Activated CD4-positive, alpha-beta memory T cell treated with anti-CD3 and anti-CD28 coated beads for 36 hours (primary cell): ENCODE measurements around the gene H2BW1. TPM values are rescaled to one million over a fixed set of nuclear protein-coding genes. Genes with fewer than 3 reads are reported as not detected.
"Not testable (repeated sequence)": the region's sequence is repeated elsewhere in the genome, so short reads cannot be mapped to it uniquely, and the experiment has no call there.

Experiments
- CTCF ChIA-PET: fragments of 350-600 bp; sonication (Branson Sonifier 250); formaldehyde crosslinking; loops from one replicate; lab custom pipeline; 2021; ENCODE audit warnings: antibody characterized with exemption, inconsistent platforms; lab: Charles Lee
- POLR2A ChIA-PET: fragments of 350-600 bp; sonication (Branson Sonifier 250); formaldehyde crosslinking; loops from one replicate; lab custom pipeline; 2021; ENCODE audit warnings: antibody characterized with exemption; lab: Charles Lee
- DNase-seq: peaks from one replicate; pipeline ENCODE4 v3.0.0-alpha.2; 2020
- H3K27ac Mint-ChIP-seq: one replicate; pipeline ENCODE4 v1.8.0; 2021; ENCODE audit warnings: mixed read lengths
- H3K27me3 Mint-ChIP-seq: one replicate; pipeline ENCODE4 v1.8.0; 2021; ENCODE audit warnings: mixed read lengths
- H3K36me3 Mint-ChIP-seq: one replicate; pipeline ENCODE4 v1.8.0; 2021; ENCODE audit warnings: mixed read lengths
- H3K4me1 Mint-ChIP-seq: one replicate; pipeline ENCODE4 v1.8.0; 2021; ENCODE audit warnings: low read depth, mixed read lengths
- H3K4me3 Mint-ChIP-seq: one replicate; pipeline ENCODE4 v1.8.0; 2021; ENCODE audit warnings: mild to moderate bottlenecking, mixed read lengths
- H3K9me3 Mint-ChIP-seq: one replicate; pipeline ENCODE4 v1.8.0; 2021; ENCODE audit warnings: mixed read lengths
- intact Hi-C: fragments of 100-400 bp; cut with micrococcal nuclease; formaldehyde crosslinking; loops from one replicate; pipeline ENCODE4 v1.15.1; 2023
- total RNA-seq, 2 experiments: library from RNA; stranded (reverse); gene quantifications; one replicate each; pipeline ENCODE4 v1.2.3, GENCODE V29; 2021

Gene H2BW1
- not detected for total RNA-seq

GRCh38 chrX:104013606-104014005 is at the start of gene H2BW1:
Gene H2BW1, minus strand, starts transcription at chrX:104013708. Its CDS starts 132 bp downstream, at chrX:104013576.
- no peaks in the 10 kb centered on the region for H3K36me3 Mint-ChIP-seq
- POLR2A ChIA-PET, result no interaction called here
- intact Hi-C loops, result no loop called here

GRCh38 chrX:104062636-104063035 is 49.1 kb upstream of the H2BW1 start:
- CTCF ChIA-PET, H3K27me3 Mint-ChIP-seq, POLR2A ChIA-PET, intact Hi-C loops, H3K4me1 Mint-ChIP-seq, DNase-seq, H3K9me3 Mint-ChIP-seq, H3K4me3 Mint-ChIP-seq, H3K27ac Mint-ChIP-seq, H3K36me3 Mint-ChIP-seq: not testable (repeated sequence)

More at GRCh38 chrX:104013606-104014005, at the start of gene H2BW1:
- no peaks in the 10 kb centered on the region for H3K27me3 Mint-ChIP-seq
- H3K4me1 Mint-ChIP-seq, result no peaks in the 10 kb centered on the region
- H3K4me3 Mint-ChIP-seq, result no peak within 1 kb of the TSS
- CTCF ChIA-PET, result no interaction called here
- H3K9me3 Mint-ChIP-seq, result no peaks in the 10 kb centered on the region
- no peak for DNase-seq
- H3K27ac Mint-ChIP-seq, result no peak within 1 kb of the TSS

- H3K36me3 Mint-ChIP-seq, CTCF ChIA-PET, H3K27me3 Mint-ChIP-seq, DNase-seq, H3K4me1 Mint-ChIP-seq, POLR2A ChIA-PET, intact Hi-C loops, H3K4me3 Mint-ChIP-seq, H3K27ac Mint-ChIP-seq, H3K9me3 Mint-ChIP-seq: not testable (repeated sequence)
Measured at GRCh38 chrX:104054956-104055355, 41.4 kb upstream of the H2BW1 start.

GRCh38 chrX:104047171-104047570 is 33.7 kb upstream of the H2BW1 start:
- Mint-ChIP-seq H3K4me3 (no peak overlapping the region), H3K36me3 (no peaks in the 10 kb centered on the region), H3K4me1 (no peaks in the 10 kb centered on the region), H3K27ac (no peak overlapping the region), H3K27me3 (peaks cover 5% of the 10 kb centered on the region), H3K9me3 (no peaks in the 10 kb centered on the region)
- intact Hi-C loops, result no loop called here
- no peak for DNase-seq
- ChIA-PET POLR2A (no interaction called here), CTCF (no interaction called here)

GRCh38 chrX:104045642-104046041 is 32.1 kb upstream of the H2BW1 start:
- Mint-ChIP-seq H3K27me3 (peaks cover 5% of the 10 kb centered on the region), H3K9me3 (no peaks in the 10 kb centered on the region), H3K36me3 (no peaks in the 10 kb centered on the region), H3K4me1 (no peaks in the 10 kb centered on the region), H3K27ac (no peak overlapping the region), H3K4me3 (no peak overlapping the region)
- intact Hi-C loops, result no loop called here
- CTCF ChIA-PET, result no interaction called here
- POLR2A ChIA-PET, result no interaction called here
- DNase-seq, result no peak

- Mint-ChIP-seq H3K36me3 (no peaks in the 10 kb centered on the region), H3K9me3 (no peaks in the 10 kb centered on the region), H3K4me1 (no peaks in the 10 kb centered on the region), H3K27me3 (peaks cover 10% of the 10 kb centered on the region), H3K27ac (no peak overlapping the region), H3K4me3 (no peak overlapping the region)
- no peak for DNase-seq
- intact Hi-C loops, result no loop called here
- CTCF ChIA-PET, result interaction anchor here (0.6 kb wide), 1 partner anchor 194 kb away, joined by 3 read pairs; no protein-coding TSS in a partner anchor
- POLR2A ChIA-PET, result no interaction called here
Measured at GRCh38 chrX:104041003-104041402, 27.5 kb upstream of the H2BW1 start.

- Mint-ChIP-seq H3K27me3 (peaks cover 13% of the 10 kb centered on the region), H3K27ac (no peak within 1 kb of the TSS), H3K4me3 (no peak within 1 kb of the TSS), H3K9me3 (no peaks in the 10 kb centered on the region), H3K36me3 (no peaks in the 10 kb centered on the region), H3K4me1 (no peaks in the 10 kb centered on the region)
- POLR2A ChIA-PET, result no interaction called here
- DNase-seq, result no peak
- CTCF ChIA-PET, result no interaction called here
- intact Hi-C loops, result no loop called here
Measured at GRCh38 chrX:104039689-104040505, 26.4 kb upstream of the H2BW1 start, which contains the start of gene H2BW2. Gene H2BW2, plus strand, starts transcription at chrX:104039956. Its CDS starts 39 bp downstream, at chrX:104039995.

GRCh38 chrX:104018126-104018525 is 4.6 kb upstream of the H2BW1 start:
- DNase-seq, result no peak
- Mint-ChIP-seq H3K4me1 (no peaks in the 10 kb centered on the region), H3K27me3 (peaks cover 2% of the 10 kb centered on the region), H3K9me3 (no peaks in the 10 kb centered on the region), H3K4me3 (no peak overlapping the region), H3K36me3 (no peaks in the 10 kb centered on the region), H3K27ac (no peak overlapping the region)
- POLR2A ChIA-PET, result no interaction called here
- intact Hi-C loops, result no loop called here
- CTCF ChIA-PET, result no interaction called here

GRCh38 chrX:104015576-104015975 is 2.1 kb upstream of the H2BW1 start:
- H3K4me3 Mint-ChIP-seq, H3K4me1 Mint-ChIP-seq, intact Hi-C loops, CTCF ChIA-PET, DNase-seq, H3K9me3 Mint-ChIP-seq, H3K36me3 Mint-ChIP-seq, POLR2A ChIA-PET, H3K27me3 Mint-ChIP-seq, H3K27ac Mint-ChIP-seq: not testable (repeated sequence)

- Mint-ChIP-seq H3K4me3 (no peak overlapping the region), H3K36me3 (no peaks in the 10 kb centered on the region), H3K9me3 (no peaks in the 10 kb centered on the region), H3K4me1 (no peaks in the 10 kb centered on the region), H3K27ac (no peak overlapping the region), H3K27me3 (no peaks in the 10 kb centered on the region)
- no peak for DNase-seq
- ChIA-PET CTCF (no interaction called here), POLR2A (no interaction called here)
- intact Hi-C loops, result no loop called here
Measured at GRCh38 chrX:104013158-104013557, 350 bp downstream of the H2BW1 start.

- intact Hi-C loops, result no loop called here
- H3K4me1 Mint-ChIP-seq, result no peaks in the 10 kb centered on the region
- POLR2A ChIA-PET, result no interaction called here
- no peak overlapping the region for H3K4me3 Mint-ChIP-seq
- no peaks in the 10 kb centered on the region for H3K27me3 Mint-ChIP-seq
- DNase-seq, result no peak
- H3K36me3 Mint-ChIP-seq, result no peaks in the 10 kb centered on the region
- CTCF ChIA-PET, result no interaction called here
- no peak overlapping the region for H3K27ac Mint-ChIP-seq
- H3K9me3 Mint-ChIP-seq, result no peaks in the 10 kb centered on the region
Measured at GRCh38 chrX:104008831-104009230, 4.7 kb downstream of the H2BW1 start.

GRCh38 chrX:103999234-103999633 is 14.3 kb downstream of the H2BW1 start:
- intact Hi-C loops, result no loop called here
- peaks cover 2% of the 10 kb centered on the region for H3K27me3 Mint-ChIP-seq
- H3K36me3 Mint-ChIP-seq, result no peaks in the 10 kb centered on the region
- no peaks in the 10 kb centered on the region for H3K4me1 Mint-ChIP-seq
- H3K4me3 Mint-ChIP-seq, result no peak overlapping the region
- H3K9me3 Mint-ChIP-seq, result no peaks in the 10 kb centered on the region
- CTCF ChIA-PET, result no interaction called here
- POLR2A ChIA-PET, result no interaction called here
- DNase-seq, result no peak
- no peak overlapping the region for H3K27ac Mint-ChIP-seq

GRCh38 chrX:103983508-103983907 is 30.0 kb downstream of the H2BW1 start:
- DNase-seq, H3K27me3 Mint-ChIP-seq, CTCF ChIA-PET, POLR2A ChIA-PET, H3K4me3 Mint-ChIP-seq, H3K36me3 Mint-ChIP-seq, H3K9me3 Mint-ChIP-seq, H3K4me1 Mint-ChIP-seq, H3K27ac Mint-ChIP-seq, intact Hi-C loops: not testable (repeated sequence)
